GM23338 (cell line): ENCODE data around the gene UBASH3B. TPM values are rescaled to one million over a fixed set of nuclear protein-coding genes. Genes with fewer than 3 reads are reported as not detected.

ENCODE experiments used
- ATAC-seq: fragments of 200-7000 bp; cut with Tn5 transposase; 3 replicates; pipeline ENCODE4 v1.9.1; 2020
- DNase-seq: peaks from one replicate; pipeline ENCODE4 v3.0.0-alpha.2; 2015; ENCODE audit warnings: low spot score
- H2AFZ ChIP-seq: fragments of 200-600 bp; sonication (generic); 2 replicates; pipeline ENCODE4 v1.8.0; 2016; ENCODE audit warnings: antibody characterized with exemption, mild to moderate bottlenecking, moderate library complexity
- H3F3A ChIP-seq: fragments of 200-600 bp; sonication (generic); replicated peaks from 2 replicates; pipeline ENCODE4 v1.8.0; 2017; ENCODE audit warnings: antibody characterized with exemption, mixed run types, low read depth
- H3K27ac ChIP-seq: fragments of 200-600 bp; sonication (generic); 2 replicates; pipeline ENCODE4 v1.6.1; 2016; ENCODE audit warnings: low read depth
- H3K27me3 ChIP-seq: fragments of 200-600 bp; sonication (generic); 2 replicates; pipeline ENCODE4 v1.8.0; 2016; ENCODE audit warnings: mild to moderate bottlenecking, mixed run types, moderate library complexity; ENCODE audit not compliant: insufficient read depth
- H3K36me3 ChIP-seq: fragments of 200-600 bp; sonication (generic); 2 replicates; pipeline ENCODE4 v1.8.0; 2016; ENCODE audit warnings: mild to moderate bottlenecking; ENCODE audit not compliant: insufficient read depth
- H3K4me1 ChIP-seq: fragments of 200-600 bp; sonication (generic); 2 replicates; pipeline ENCODE4 v1.8.0; 2016; ENCODE audit warnings: mild to moderate bottlenecking, moderate library complexity; ENCODE audit not compliant: insufficient read depth
- H3K4me2 ChIP-seq: fragments of 200-600 bp; sonication (generic); 2 replicates; pipeline ENCODE4 v1.7.1; 2017; ENCODE audit warnings: mixed run types
- H3K4me3 ChIP-seq: fragments of 200-600 bp; sonication (generic); 2 replicates; pipeline ENCODE4 v1.6.1; 2016; ENCODE audit warnings: mixed run types
- H3K79me2 ChIP-seq: fragments of 200-600 bp; sonication (generic); replicated peaks from 2 replicates; pipeline ENCODE4 v1.8.0; 2017; ENCODE audit warnings: mild to moderate bottlenecking; ENCODE audit not compliant: insufficient read depth
- H3K9me2 ChIP-seq: fragments of 200-600 bp; sonication (generic); 2 replicates; pipeline ENCODE4 v1.8.0; 2017; ENCODE audit not compliant: insufficient read depth
- H4K20me1 ChIP-seq: fragments of 200-600 bp; sonication (generic); replicated peaks from 2 replicates; pipeline ENCODE4 v1.8.0; 2017; ENCODE audit warnings: mild to moderate bottlenecking; ENCODE audit not compliant: insufficient read depth
- H3K27ac Mint-ChIP-seq: 2 replicates; pipeline ENCODE4 v1.8.0; 2020; ENCODE audit warnings: inconsistent platforms, mild to moderate bottlenecking, moderate library complexity, mixed read lengths
- H3K27me3 Mint-ChIP-seq: 3 replicates; pipeline ENCODE4 v1.8.0; 2022; ENCODE audit warnings: low read depth, mild to moderate bottlenecking, moderate library complexity, mixed read lengths, inconsistent platforms; ENCODE audit not compliant: insufficient read depth, poor library complexity
- H3K36me3 Mint-ChIP-seq: 3 replicates; pipeline ENCODE4 v1.8.0; 2021; ENCODE audit warnings: low read depth, mild to moderate bottlenecking, inconsistent platforms, moderate library complexity, mixed read lengths
- H3K4me1 Mint-ChIP-seq: 3 replicates; pipeline ENCODE4 v1.8.0; 2020; ENCODE audit warnings: mild to moderate bottlenecking, inconsistent platforms, mixed read lengths
- H3K4me3 Mint-ChIP-seq: 3 replicates; pipeline ENCODE4 v1.8.0; 2021; ENCODE audit warnings: moderate library complexity, mild to moderate bottlenecking, inconsistent platforms, mixed read lengths
- H3K9me3 Mint-ChIP-seq: 3 replicates; pipeline ENCODE4 v1.8.0; 2020; ENCODE audit warnings: moderate library complexity, mild to moderate bottlenecking, inconsistent platforms, mixed read lengths
- CREB1 ChIP-seq: fragments of 250-450 bp; sonication (Bioruptor Pico); IDR thresholded peaks from 2 replicates; pipeline ENCODE4 v1.5.0; 2020; ENCODE audit warnings: low read depth, mild to moderate bottlenecking, moderate library complexity
- EZH2phosphoT487 ChIP-seq: fragments of 200-600 bp; sonication (generic); IDR thresholded peaks from one replicate; pipeline ENCODE4 v1.8.1; 2018; ENCODE audit warnings: antibody characterized with exemption; ENCODE audit not compliant: unreplicated experiment
- NANOG ChIP-seq: IDR thresholded peaks from 2 replicates; pipeline ENCODE4 v1.6.1; 2016; ENCODE audit warnings: antibody characterized with exemption, borderline replicate concordance
- POLR2AphosphoS5 ChIP-seq: IDR thresholded peaks from 2 replicates; pipeline ENCODE4 v1.6.1; 2016; ENCODE audit warnings: antibody characterized with exemption, low read depth
- ZNF331 ChIP-seq: fragments of 250-450 bp; sonication (Bioruptor Pico); IDR thresholded peaks from 2 replicates; pipeline ENCODE4 v1.5.0; 2020; ENCODE audit warnings: low read depth, mild to moderate bottlenecking, moderate library complexity
- polyA plus RNA-seq: library from polyadenylated mRNA; unstranded; fragments of >200 nt; fragmentation: Nextera tagmentation; extraction: Ambion mirVana; gene quantifications from 2 replicates; pipeline ENCODE4 v1.2.1, GENCODE V29; 2016
- total RNA-seq: library from RNA; depleted of rRNA; stranded (reverse); fragments of >200 nt; shearing (Covaris generic); gene quantifications from 2 replicates; pipeline ENCODE4 v1.2.3, GENCODE V29; 2014
- TF ChIP-seq, protein P1 (sequence below): fragments of 250-450 bp; sonication (Bioruptor Pico); IDR thresholded peaks from 2 replicates; pipeline ENCODE4 v1.5.0; 2020; ENCODE audit warnings: mild to moderate bottlenecking, moderate library complexity
- TF ChIP-seq, protein P2 (sequence below), 2 experiments: fragments of 200-600 bp in 1 of 2; sonication (generic) in 1 of 2; conservative IDR thresholded peaks; 2 replicates each; pipeline versions ENCODE4 v1.5.1 to v1.6.1; 2016 to 2017; ENCODE audit warnings: antibody characterized with exemption in 2 of 2, low read depth in 2 of 2, mild to moderate bottlenecking in 2 of 2, moderate library complexity in 1 of 2
- TF ChIP-seq, protein P3 (sequence below): IDR thresholded peaks from one replicate; pipeline ENCODE4 v1.6.1; 2018; ENCODE audit warnings: antibody characterized with exemption; ENCODE audit not compliant: unreplicated experiment
- TF ChIP-seq, protein P4 (sequence below): IDR thresholded peaks from 2 replicates; pipeline ENCODE4 v1.6.1; 2016; ENCODE audit warnings: antibody characterized with exemption

Gene UBASH3B
- total and polyA plus RNA-seq, 2 experiments from 2014 or later, result 2.1 to 12.0 TPM

DNA sequence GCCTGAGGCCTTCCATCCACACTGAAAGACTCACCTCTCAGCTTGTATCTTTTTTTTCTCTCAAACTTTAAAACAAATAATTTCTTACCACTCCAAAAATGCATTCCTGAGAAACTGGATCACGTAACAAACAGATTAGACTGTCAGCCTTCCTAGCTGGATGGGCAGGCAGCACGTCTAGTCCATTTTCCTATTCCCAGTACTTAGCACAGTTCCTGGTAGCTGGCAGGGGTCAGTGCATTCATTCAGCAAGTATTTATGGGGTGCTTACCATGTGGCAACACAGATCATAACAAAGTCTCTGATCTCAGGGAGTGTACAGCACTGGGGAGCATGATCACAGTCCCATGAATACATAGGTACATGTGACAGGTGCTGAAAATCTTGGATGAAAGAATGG is 89.6 kb downstream of the UBASH3B start:
- no peaks in the 10 kb centered on the region for H3K36me3 Mint-ChIP-seq
- H2AFZ ChIP-seq, result no peak overlapping the region

More for the DNA sequence above, 89.6 kb downstream of the UBASH3B start:
- H3K27ac Mint-ChIP-seq, result no peak overlapping the region
- no peaks in the 10 kb centered on the region; the same call in 1 of the 2 replicates for H3K79me2 ChIP-seq
- TF ChIP-seq, protein P1, sequence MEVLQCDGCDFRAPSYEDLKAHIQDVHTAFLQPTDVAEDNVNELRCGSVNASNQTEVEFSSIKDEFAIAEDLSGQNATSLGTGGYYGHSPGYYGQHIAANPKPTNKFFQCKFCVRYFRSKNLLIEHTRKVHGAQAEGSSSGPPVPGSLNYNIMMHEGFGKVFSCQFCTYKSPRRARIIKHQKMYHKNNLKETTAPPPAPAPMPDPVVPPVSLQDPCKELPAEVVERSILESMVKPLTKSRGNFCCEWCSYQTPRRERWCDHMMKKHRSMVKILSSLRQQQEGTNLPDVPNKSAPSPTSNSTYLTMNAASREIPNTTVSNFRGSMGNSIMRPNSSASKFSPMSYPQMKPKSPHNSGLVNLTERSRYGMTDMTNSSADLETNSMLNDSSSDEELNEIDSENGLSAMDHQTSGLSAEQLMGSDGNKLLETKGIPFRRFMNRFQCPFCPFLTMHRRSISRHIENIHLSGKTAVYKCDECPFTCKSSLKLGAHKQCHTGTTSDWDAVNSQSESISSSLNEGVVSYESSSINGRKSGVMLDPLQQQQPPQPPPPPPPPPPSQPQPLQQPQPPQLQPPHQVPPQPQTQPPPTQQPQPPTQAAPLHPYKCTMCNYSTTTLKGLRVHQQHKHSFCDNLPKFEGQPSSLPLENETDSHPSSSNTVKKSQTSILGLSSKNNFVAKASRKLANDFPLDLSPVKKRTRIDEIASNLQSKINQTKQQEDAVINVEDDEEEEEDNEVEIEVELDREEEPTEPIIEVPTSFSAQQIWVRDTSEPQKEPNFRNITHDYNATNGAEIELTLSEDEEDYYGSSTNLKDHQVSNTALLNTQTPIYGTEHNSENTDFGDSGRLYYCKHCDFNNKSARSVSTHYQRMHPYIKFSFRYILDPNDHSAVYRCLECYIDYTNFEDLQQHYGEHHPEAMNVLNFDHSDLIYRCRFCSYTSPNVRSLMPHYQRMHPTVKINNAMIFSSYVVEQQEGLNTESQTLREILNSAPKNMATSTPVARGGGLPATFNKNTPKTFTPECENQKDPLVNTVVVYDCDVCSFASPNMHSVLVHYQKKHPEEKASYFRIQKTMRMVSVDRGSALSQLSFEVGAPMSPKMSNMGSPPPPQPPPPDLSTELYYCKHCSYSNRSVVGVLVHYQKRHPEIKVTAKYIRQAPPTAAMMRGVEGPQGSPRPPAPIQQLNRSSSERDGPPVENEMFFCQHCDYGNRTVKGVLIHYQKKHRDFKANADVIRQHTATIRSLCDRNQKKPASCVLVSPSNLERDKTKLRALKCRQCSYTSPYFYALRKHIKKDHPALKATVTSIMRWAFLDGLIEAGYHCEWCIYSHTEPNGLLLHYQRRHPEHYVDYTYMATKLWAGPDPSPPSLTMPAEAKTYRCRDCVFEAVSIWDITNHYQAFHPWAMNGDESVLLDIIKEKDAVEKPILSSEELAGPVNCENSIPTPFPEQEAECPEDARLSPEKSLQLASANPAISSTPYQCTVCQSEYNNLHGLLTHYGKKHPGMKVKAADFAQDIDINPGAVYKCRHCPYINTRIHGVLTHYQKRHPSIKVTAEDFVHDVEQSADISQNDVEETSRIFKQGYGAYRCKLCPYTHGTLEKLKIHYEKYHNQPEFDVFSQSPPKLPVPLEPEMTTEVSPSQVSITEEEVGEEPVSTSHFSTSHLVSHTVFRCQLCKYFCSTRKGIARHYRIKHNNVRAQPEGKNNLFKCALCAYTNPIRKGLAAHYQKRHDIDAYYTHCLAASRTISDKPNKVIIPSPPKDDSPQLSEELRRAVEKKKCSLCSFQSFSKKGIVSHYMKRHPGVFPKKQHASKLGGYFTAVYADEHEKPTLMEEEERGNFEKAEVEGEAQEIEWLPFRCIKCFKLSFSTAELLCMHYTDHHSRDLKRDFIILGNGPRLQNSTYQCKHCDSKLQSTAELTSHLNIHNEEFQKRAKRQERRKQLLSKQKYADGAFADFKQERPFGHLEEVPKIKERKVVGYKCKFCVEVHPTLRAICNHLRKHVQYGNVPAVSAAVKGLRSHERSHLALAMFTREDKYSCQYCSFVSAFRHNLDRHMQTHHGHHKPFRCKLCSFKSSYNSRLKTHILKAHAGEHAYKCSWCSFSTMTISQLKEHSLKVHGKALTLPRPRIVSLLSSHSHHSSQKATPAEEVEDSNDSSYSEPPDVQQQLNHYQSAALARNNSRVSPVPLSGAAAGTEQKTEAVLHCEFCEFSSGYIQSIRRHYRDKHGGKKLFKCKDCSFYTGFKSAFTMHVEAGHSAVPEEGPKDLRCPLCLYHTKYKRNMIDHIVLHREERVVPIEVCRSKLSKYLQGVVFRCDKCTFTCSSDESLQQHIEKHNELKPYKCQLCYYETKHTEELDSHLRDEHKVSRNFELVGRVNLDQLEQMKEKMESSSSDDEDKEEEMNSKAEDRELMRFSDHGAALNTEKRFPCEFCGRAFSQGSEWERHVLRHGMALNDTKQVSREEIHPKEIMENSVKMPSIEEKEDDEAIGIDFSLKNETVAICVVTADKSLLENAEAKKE (CRISPR knock-in tag), result no peak
- TF ChIP-seq NANOG (no peak), CREB1 (no peak), POLR2AphosphoS5 (no peak), ZNF331 (no peak), EZH2phosphoT487 (no peak)
- TF ChIP-seq, protein P2, sequence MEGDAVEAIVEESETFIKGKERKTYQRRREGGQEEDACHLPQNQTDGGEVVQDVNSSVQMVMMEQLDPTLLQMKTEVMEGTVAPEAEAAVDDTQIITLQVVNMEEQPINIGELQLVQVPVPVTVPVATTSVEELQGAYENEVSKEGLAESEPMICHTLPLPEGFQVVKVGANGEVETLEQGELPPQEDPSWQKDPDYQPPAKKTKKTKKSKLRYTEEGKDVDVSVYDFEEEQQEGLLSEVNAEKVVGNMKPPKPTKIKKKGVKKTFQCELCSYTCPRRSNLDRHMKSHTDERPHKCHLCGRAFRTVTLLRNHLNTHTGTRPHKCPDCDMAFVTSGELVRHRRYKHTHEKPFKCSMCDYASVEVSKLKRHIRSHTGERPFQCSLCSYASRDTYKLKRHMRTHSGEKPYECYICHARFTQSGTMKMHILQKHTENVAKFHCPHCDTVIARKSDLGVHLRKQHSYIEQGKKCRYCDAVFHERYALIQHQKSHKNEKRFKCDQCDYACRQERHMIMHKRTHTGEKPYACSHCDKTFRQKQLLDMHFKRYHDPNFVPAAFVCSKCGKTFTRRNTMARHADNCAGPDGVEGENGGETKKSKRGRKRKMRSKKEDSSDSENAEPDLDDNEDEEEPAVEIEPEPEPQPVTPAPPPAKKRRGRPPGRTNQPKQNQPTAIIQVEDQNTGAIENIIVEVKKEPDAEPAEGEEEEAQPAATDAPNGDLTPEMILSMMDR (conservative IDR thresholded peaks at IDR 0.05; ENCODE audit: low read depth in 2 of 2), result no peak
- TF ChIP-seq, protein P3, sequence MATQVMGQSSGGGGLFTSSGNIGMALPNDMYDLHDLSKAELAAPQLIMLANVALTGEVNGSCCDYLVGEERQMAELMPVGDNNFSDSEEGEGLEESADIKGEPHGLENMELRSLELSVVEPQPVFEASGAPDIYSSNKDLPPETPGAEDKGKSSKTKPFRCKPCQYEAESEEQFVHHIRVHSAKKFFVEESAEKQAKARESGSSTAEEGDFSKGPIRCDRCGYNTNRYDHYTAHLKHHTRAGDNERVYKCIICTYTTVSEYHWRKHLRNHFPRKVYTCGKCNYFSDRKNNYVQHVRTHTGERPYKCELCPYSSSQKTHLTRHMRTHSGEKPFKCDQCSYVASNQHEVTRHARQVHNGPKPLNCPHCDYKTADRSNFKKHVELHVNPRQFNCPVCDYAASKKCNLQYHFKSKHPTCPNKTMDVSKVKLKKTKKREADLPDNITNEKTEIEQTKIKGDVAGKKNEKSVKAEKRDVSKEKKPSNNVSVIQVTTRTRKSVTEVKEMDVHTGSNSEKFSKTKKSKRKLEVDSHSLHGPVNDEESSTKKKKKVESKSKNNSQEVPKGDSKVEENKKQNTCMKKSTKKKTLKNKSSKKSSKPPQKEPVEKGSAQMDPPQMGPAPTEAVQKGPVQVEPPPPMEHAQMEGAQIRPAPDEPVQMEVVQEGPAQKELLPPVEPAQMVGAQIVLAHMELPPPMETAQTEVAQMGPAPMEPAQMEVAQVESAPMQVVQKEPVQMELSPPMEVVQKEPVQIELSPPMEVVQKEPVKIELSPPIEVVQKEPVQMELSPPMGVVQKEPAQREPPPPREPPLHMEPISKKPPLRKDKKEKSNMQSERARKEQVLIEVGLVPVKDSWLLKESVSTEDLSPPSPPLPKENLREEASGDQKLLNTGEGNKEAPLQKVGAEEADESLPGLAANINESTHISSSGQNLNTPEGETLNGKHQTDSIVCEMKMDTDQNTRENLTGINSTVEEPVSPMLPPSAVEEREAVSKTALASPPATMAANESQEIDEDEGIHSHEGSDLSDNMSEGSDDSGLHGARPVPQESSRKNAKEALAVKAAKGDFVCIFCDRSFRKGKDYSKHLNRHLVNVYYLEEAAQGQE, result no peak
- TF ChIP-seq, protein P4, sequence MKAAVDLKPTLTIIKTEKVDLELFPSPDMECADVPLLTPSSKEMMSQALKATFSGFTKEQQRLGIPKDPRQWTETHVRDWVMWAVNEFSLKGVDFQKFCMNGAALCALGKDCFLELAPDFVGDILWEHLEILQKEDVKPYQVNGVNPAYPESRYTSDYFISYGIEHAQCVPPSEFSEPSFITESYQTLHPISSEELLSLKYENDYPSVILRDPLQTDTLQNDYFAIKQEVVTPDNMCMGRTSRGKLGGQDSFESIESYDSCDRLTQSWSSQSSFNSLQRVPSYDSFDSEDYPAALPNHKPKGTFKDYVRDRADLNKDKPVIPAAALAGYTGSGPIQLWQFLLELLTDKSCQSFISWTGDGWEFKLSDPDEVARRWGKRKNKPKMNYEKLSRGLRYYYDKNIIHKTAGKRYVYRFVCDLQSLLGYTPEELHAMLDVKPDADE, result no peak
- no peaks in the 10 kb centered on the region for H3K27me3 ChIP-seq
- no peak overlapping the region for H3K4me3 Mint-ChIP-seq
- no peaks in the 10 kb centered on the region for H3K36me3 ChIP-seq
- DNase-seq (no peak), ATAC-seq (no peak)
- H3K9me3 Mint-ChIP-seq, result no peaks in the 10 kb centered on the region
- H3K27me3 Mint-ChIP-seq, result no peaks in the 10 kb centered on the region
- no peaks in the 10 kb centered on the region for H3F3A ChIP-seq
- no peak overlapping the region for H3K27ac ChIP-seq
- H3K4me1 ChIP-seq, result no peaks in the 10 kb centered on the region
- H3K4me1 Mint-ChIP-seq, result peaks cover 12% of the 10 kb centered on the region
- H3K9me2 ChIP-seq, result no peaks in the 10 kb centered on the region
- H4K20me1 ChIP-seq, result no peaks in the 10 kb centered on the region
- H3K4me3 ChIP-seq, result no peak overlapping the region
- no peak overlapping the region for H3K4me2 ChIP-seq
